WTC11 (cell line): Measurements from ENCODE around the gene GATAD2A. TPM values are rescaled to one million over a fixed set of nuclear protein-coding genes. Genes with fewer than 3 reads are reported as not detected.

Experiments used
- ATAC-seq: fragments of 200-7000 bp; cut with Tn5 transposase; 2 replicates; pipeline ENCODE4 v1.10.0; 2021; ENCODE audit warnings: mild to moderate bottlenecking, moderate library complexity
- CTCF ChIA-PET: fragments of 300-600 bp; sonication (Branson Sonifier 250); formaldehyde crosslinking; loops from one replicate; lab custom pipeline; 2021; ENCODE audit warnings: antibody characterized with exemption; lab: Charles Lee
- POLR2A ChIA-PET: fragments of 350-600 bp; sonication (Branson Sonifier 250); formaldehyde crosslinking; loops from one replicate; lab custom pipeline; 2021; ENCODE audit warnings: antibody characterized with exemption; lab: Charles Lee
- DNase-seq: peaks from one replicate; pipeline ENCODE4 v3.0.0; 2021; ENCODE audit warnings: low spot score
- H3K27ac Mint-ChIP-seq: 2 replicates; pipeline ENCODE4 v1.8.0; 2021; ENCODE audit warnings: mixed read lengths
- H3K27me3 Mint-ChIP-seq: 2 replicates; pipeline ENCODE4 v1.8.0; 2021; ENCODE audit warnings: low read depth, mild to moderate bottlenecking, moderate library complexity, mixed read lengths
- H3K36me3 Mint-ChIP-seq: 2 replicates; pipeline ENCODE4 v1.8.0; 2021; ENCODE audit warnings: mixed read lengths
- H3K4me1 Mint-ChIP-seq: 2 replicates; pipeline ENCODE4 v1.8.0; 2022; ENCODE audit warnings: mixed read lengths
- H3K4me3 Mint-ChIP-seq: 2 replicates; pipeline ENCODE4 v1.8.0; 2021; ENCODE audit warnings: mild to moderate bottlenecking, moderate library complexity, mixed read lengths
- H3K9me3 Mint-ChIP-seq: 2 replicates; pipeline ENCODE4 v1.8.0; 2021; ENCODE audit warnings: mixed read lengths
- CREB1 ChIP-seq: sonication (generic); formaldehyde crosslinking; IDR thresholded peaks from 2 replicates; pipeline ENCODE4 v1.8.0; 2023; ENCODE audit warnings: mild to moderate bottlenecking, missing genetic modification reagents
- EMX1 ChIP-seq: fragments of 250-450 bp; sonication (Bioruptor Pico); IDR thresholded peaks from 2 replicates; pipeline ENCODE4 v1.8.0; 2021; ENCODE audit warnings: mild to moderate bottlenecking
- ETV6 ChIP-seq: sonication (generic); formaldehyde crosslinking; IDR thresholded peaks from 2 replicates; pipeline ENCODE4 v1.8.1; 2022; ENCODE audit warnings: mild to moderate bottlenecking, missing genetic modification reagents
- NR3C1 ChIP-seq: sonication (generic); formaldehyde crosslinking; conservative IDR thresholded peaks from 2 replicates; pipeline ENCODE4 v1.8.1; 2023; ENCODE audit warnings: low read depth, mild to moderate bottlenecking, missing genetic modification reagents
- OVOL2 ChIP-seq: fragments of 250-450 bp; sonication (Bioruptor Pico); IDR thresholded peaks from 2 replicates; pipeline ENCODE4 v1.9.0; 2021; ENCODE audit warnings: mild to moderate bottlenecking, borderline replicate concordance
- PRRX2 ChIP-seq: fragments of 250-450 bp; sonication (Bioruptor Pico); IDR thresholded peaks from 2 replicates; pipeline ENCODE4 v1.8.0; 2021; ENCODE audit warnings: mild to moderate bottlenecking
- SMAD4 ChIP-seq: sonication (generic); formaldehyde crosslinking; IDR thresholded peaks from 2 replicates; pipeline ENCODE4 v1.8.0; 2022; ENCODE audit warnings: mild to moderate bottlenecking, missing genetic modification reagents
- TEAD4 ChIP-seq: sonication (generic); formaldehyde crosslinking; IDR thresholded peaks from 2 replicates; pipeline ENCODE4 v1.8.0; 2022; ENCODE audit warnings: mild to moderate bottlenecking, missing genetic modification reagents
- ZNF416 ChIP-seq: fragments of 250-450 bp; sonication (Bioruptor Pico); IDR thresholded peaks from 2 replicates; pipeline ENCODE4 v1.9.0; 2021; ENCODE audit warnings: mild to moderate bottlenecking, inconsistent platforms
- total RNA-seq: library from RNA; stranded (reverse); gene quantifications from 3 replicates; pipeline ENCODE4 v1.2.3, GENCODE V29; 2021
- TF ChIP-seq, protein P1 (sequence below): fragments of 250-450 bp; sonication (Bioruptor Pico); IDR thresholded peaks from 2 replicates; pipeline ENCODE4 v2.1.2; 2022; ENCODE audit warnings: mild to moderate bottlenecking, moderate library complexity
- TF ChIP-seq, protein P2 (sequence below): sonication (generic); formaldehyde crosslinking; IDR thresholded peaks from 2 replicates; pipeline ENCODE4 v1.8.0; 2022; ENCODE audit warnings: mild to moderate bottlenecking, missing genetic modification reagents
- TF ChIP-seq, protein P3 (sequence below): sonication (generic); formaldehyde crosslinking; IDR thresholded peaks from 2 replicates; pipeline ENCODE4 v1.8.1; 2023; ENCODE audit warnings: mild to moderate bottlenecking, missing genetic modification reagents, borderline replicate concordance
- TF ChIP-seq, protein P4 (sequence below): sonication (generic); formaldehyde crosslinking; IDR thresholded peaks from 2 replicates; pipeline ENCODE4 v1.8.0; 2022; ENCODE audit warnings: mild to moderate bottlenecking, missing genetic modification reagents
- TF ChIP-seq, protein P5 (sequence below): sonication (generic); formaldehyde crosslinking; IDR thresholded peaks from 2 replicates; pipeline ENCODE4 v1.8.1; 2023; ENCODE audit warnings: mild to moderate bottlenecking, missing genetic modification reagents

Gene GATAD2A
- total RNA-seq, 1 experiment from 2014 or later: 209 TPM

DNA sequence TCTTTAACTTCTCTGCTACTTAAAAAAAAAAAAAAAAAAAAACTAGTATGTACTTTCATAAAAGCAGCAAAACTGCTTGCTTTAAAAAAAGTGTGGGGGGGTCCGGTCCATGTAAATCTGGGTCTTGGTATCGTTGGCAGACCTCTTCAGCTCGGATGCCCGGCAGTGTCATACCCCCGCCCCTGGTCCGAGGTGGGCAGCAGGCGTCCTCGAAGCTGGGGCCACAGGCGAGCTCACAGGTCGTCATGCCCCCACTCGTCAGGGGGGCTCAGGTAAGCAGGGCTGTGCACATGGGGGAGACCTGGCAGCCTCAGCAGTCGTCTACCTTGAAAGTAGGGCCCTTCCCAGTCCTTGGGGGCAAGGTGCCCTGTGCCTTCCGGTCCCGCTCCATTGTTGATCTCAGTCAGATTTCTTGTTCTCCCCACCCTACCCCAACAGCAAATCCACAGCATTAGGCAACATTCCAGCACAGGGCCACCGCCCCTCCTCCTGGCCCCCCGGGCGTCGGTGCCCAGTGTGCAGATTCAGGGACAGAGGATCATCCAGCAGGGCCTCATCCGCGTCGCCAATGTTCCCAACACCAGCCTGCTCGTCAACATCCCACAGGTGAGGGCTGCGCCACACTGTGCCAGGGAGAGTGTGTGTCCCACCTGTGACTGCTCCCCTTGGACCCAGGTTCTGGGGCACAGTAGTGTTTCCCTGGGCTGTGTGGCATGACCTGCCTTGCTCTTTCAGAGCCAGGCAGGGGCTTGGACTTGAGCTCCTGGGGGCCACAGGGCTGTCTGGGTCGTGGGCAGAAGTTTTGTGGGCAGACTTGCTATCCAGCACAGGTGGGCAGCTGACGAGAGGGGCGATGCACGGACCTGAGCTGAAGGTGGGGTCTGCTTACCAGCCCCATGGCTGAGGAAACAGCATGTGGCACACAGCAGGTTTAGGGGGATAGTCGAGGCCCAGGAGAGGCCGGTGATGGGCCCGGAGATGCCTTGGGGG is 90.4 kb downstream of the GATAD2A start:
- peaks cover 55% of the 10 kb centered on the region for H3K36me3 Mint-ChIP-seq
- no peak for ATAC-seq
- no peak for DNase-seq
- ChIA-PET CTCF (no interaction called here), POLR2A (no interaction called here)
- TF ChIP-seq NR3C1 (CRISPR knock-in tag) (no peak), PRRX2 (CRISPR knock-in tag) (no peak), ETV6 (no peak), TEAD4 (no peak), ZNF416 (CRISPR knock-in tag) (no peak), EMX1 (CRISPR knock-in tag) (no peak)
- TF ChIP-seq, protein P1, sequence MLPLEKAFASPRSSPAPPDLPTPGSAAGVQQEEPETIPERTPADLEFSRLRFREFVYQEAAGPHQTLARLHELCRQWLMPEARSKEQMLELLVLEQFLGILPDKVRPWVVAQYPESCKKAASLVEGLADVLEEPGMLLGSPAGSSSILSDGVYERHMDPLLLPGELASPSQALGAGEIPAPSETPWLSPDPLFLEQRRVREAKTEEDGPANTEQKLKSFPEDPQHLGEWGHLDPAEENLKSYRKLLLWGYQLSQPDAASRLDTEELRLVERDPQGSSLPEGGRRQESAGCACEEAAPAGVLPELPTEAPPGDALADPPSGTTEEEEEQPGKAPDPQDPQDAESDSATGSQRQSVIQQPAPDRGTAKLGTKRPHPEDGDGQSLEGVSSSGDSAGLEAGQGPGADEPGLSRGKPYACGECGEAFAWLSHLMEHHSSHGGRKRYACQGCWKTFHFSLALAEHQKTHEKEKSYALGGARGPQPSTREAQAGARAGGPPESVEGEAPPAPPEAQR (CRISPR knock-in tag): no peak
- TF ChIP-seq, protein P2, sequence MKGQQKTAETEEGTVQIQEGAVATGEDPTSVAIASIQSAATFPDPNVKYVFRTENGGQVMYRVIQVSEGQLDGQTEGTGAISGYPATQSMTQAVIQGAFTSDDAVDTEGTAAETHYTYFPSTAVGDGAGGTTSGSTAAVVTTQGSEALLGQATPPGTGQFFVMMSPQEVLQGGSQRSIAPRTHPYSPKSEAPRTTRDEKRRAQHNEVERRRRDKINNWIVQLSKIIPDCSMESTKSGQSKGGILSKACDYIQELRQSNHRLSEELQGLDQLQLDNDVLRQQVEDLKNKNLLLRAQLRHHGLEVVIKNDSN: no peak
- H3K4me1 Mint-ChIP-seq: no peaks in the 10 kb centered on the region
- H3K9me3 Mint-ChIP-seq: no peaks in the 10 kb centered on the region
- no peaks in the 10 kb centered on the region for H3K27me3 Mint-ChIP-seq
- H3K4me3 Mint-ChIP-seq: no peak overlapping the region
- H3K27ac Mint-ChIP-seq: no peak overlapping the region

DNA sequence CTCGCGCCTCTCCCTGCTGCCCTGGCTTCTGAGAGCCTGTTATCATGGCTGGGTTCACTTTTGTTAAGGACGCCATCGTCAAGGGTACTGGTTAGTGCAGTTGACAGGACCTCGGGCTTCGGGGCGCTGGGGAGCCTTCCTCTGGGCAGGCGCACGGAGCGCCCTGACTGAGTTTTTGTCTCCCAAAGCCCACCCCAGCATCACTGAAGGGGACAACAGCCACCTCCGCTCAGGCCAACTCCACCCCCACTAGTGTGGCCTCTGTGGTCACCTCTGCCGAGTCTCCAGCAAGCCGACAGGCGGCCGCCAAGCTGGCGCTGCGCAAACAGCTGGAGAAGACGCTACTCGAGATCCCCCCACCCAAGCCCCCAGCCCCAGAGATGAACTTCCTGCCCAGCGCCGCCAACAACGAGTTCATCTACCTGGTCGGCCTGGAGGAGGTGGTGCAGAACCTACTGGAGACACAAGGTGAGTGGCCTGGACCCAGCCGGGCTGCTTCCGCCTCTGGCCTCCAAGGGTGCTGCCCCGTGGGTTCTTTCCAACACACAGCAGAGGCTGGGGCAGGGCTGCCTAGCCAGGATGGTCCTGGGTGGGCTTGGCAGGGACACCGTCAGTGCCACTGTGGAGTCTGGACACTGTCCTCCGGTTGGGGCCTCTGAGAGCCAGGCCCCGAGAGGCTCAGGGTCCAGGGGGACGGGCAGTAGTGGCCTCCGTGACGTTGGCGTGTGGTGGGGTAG is 92.9 kb downstream of the GATAD2A start:
- H3K36me3 Mint-ChIP-seq: peaks cover 68% of the 10 kb centered on the region
- H3K27ac Mint-ChIP-seq: no peak overlapping the region
- no peak overlapping the region for H3K4me3 Mint-ChIP-seq
- TF ChIP-seq, protein P3, sequence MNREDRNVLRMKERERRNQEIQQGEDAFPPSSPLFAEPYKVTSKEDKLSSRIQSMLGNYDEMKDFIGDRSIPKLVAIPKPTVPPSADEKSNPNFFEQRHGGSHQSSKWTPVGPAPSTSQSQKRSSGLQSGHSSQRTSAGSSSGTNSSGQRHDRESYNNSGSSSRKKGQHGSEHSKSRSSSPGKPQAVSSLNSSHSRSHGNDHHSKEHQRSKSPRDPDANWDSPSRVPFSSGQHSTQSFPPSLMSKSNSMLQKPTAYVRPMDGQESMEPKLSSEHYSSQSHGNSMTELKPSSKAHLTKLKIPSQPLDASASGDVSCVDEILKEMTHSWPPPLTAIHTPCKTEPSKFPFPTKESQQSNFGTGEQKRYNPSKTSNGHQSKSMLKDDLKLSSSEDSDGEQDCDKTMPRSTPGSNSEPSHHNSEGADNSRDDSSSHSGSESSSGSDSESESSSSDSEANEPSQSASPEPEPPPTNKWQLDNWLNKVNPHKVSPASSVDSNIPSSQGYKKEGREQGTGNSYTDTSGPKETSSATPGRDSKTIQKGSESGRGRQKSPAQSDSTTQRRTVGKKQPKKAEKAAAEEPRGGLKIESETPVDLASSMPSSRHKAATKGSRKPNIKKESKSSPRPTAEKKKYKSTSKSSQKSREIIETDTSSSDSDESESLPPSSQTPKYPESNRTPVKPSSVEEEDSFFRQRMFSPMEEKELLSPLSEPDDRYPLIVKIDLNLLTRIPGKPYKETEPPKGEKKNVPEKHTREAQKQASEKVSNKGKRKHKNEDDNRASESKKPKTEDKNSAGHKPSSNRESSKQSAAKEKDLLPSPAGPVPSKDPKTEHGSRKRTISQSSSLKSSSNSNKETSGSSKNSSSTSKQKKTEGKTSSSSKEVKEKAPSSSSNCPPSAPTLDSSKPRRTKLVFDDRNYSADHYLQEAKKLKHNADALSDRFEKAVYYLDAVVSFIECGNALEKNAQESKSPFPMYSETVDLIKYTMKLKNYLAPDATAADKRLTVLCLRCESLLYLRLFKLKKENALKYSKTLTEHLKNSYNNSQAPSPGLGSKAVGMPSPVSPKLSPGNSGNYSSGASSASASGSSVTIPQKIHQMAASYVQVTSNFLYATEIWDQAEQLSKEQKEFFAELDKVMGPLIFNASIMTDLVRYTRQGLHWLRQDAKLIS: no peak
- TF ChIP-seq CREB1 (CRISPR knock-in tag): no peak
- TF ChIP-seq, protein P4, sequence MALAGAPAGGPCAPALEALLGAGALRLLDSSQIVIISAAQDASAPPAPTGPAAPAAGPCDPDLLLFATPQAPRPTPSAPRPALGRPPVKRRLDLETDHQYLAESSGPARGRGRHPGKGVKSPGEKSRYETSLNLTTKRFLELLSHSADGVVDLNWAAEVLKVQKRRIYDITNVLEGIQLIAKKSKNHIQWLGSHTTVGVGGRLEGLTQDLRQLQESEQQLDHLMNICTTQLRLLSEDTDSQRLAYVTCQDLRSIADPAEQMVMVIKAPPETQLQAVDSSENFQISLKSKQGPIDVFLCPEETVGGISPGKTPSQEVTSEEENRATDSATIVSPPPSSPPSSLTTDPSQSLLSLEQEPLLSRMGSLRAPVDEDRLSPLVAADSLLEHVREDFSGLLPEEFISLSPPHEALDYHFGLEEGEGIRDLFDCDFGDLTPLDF (CRISPR knock-in tag): no peak
- no peak for TF ChIP-seq OVOL2 (CRISPR knock-in tag)
- no peak for TF ChIP-seq SMAD4
- TF ChIP-seq, protein P5, sequence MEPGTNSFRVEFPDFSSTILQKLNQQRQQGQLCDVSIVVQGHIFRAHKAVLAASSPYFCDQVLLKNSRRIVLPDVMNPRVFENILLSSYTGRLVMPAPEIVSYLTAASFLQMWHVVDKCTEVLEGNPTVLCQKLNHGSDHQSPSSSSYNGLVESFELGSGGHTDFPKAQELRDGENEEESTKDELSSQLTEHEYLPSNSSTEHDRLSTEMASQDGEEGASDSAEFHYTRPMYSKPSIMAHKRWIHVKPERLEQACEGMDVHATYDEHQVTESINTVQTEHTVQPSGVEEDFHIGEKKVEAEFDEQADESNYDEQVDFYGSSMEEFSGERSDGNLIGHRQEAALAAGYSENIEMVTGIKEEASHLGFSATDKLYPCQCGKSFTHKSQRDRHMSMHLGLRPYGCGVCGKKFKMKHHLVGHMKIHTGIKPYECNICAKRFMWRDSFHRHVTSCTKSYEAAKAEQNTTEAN (CRISPR knock-in tag): no peak
- POLR2A ChIA-PET: no interaction called here
- ATAC-seq: no peak
- CTCF ChIA-PET: no interaction called here
- no peaks in the 10 kb centered on the region for H3K27me3 Mint-ChIP-seq
- DNase-seq: no peak
- H3K4me1 Mint-ChIP-seq: no peaks in the 10 kb centered on the region
- H3K9me3 Mint-ChIP-seq: no peaks in the 10 kb centered on the region
